ENCODE results near the gene BRME1.
A peak's percentile ranks its signal among the peaks of the same experiment; 100 is the strongest.
"Not testable (repeated sequence)": the region's sequence is repeated elsewhere in the genome, so short reads cannot be mapped to it uniquely, and the experiment has no call there.

Gene BRME1

DNA sequence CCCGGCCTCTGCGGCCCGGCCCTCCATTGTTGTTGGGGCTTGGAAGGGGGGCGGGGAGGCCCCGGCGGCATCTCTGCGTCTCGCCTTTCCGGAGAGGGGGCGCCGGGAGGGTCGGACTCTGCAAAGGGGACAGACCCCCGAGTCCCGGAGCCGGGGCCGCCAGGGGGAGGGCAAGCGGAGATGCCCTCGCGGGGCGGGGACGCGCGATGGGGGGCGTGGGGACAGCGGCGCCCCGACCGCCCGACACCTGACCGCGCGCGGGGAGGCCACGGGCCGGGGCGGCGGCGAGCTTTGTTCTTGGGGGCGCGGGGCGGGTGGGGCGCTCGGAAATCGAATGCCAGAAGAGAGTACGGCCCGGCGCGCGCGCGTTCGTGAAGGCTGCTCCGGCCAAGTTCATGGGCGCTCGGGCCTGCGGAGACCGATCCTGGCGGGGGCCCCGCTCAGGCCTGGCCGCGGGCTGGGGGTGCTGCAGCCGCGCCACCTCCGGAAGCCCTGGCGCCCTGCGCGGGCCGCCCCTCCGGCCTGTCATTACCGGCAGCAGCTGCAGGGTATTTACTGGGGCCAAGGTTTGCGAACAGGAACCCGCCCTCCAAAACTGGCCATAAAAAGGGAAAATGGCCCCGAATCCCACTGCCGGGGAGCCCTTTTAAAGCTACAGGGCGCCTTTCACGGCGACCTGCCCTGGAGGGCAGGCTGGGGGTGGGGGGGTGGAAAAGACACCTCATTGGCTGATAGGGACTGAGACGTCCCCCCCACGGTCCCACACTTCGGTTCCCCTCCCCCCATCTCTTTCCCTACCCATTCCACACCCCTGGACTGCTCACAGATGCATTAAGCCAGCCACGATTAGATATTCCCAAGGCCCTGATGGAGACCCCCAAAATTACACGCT, 40.1 kb downstream of the BRME1 start:
- DNase-seq (ENCODE audit: low read depth), result no peak

- no peak for DNase-seq (ENCODE audit: low read depth)
Measured at GRCh38 chr19:13864667-13865570, 41.0 kb downstream of the BRME1 start.

DNA sequence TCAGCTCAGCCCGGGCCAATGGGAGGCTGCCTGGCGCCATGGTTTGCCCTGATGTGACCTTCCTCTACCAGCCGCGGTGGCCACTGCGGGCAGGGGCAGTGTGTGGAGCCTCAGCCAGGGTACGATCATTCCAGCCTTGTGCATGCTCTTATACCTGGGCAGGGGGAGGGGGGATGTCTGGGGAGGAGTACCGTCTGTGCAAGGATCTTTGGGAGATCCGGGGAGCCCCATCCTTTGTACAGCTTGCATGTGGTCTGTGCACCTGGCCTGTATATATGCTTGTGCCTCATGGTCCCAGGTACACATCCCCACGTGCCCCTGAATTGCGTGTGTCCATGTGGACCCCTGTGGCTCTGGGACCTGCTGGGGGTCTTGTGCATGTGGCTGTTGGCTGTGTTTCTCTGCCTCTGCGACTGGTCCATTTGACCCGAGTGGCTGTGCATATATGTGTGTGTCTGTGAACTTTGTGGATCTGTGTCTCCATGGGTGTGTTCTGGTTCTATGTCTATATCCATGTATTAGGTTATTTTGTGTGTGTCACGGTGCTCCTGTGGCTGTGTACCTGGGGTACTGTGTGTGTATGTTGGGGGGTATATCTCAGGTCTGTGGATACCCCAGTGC, 41.8 kb downstream of the BRME1 start:
- DNase-seq (ENCODE audit: low read depth), result no peak

GRCh38 chr19:13861714-13862531, 44.0 kb downstream of the BRME1 start:
- peak; percentile 84 for DNase-seq (ENCODE audit: low read depth)

DNA sequence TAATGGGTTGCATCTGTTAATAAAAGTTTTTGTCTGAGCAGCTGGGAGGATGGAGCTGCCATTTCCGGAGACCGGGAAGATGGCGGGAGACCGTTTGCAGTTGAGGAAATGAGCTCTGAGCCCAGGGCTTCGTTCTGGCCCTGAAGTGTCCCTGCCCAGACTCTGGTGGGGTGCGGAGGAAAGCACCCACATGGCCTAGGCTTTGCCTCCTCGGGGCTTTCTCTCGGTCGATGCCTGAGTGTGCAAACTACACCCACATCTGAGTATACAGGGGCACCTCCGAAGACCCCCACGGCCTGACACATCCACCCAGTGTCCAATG, 44.6 kb downstream of the BRME1 start:
- peak; percentile 41 for DNase-seq (ENCODE audit: low read depth)

- no peak for DNase-seq (ENCODE audit: low read depth)
Measured at GRCh38 chr19:13860679-13861391, 45.1 kb downstream of the BRME1 start.

DNA sequence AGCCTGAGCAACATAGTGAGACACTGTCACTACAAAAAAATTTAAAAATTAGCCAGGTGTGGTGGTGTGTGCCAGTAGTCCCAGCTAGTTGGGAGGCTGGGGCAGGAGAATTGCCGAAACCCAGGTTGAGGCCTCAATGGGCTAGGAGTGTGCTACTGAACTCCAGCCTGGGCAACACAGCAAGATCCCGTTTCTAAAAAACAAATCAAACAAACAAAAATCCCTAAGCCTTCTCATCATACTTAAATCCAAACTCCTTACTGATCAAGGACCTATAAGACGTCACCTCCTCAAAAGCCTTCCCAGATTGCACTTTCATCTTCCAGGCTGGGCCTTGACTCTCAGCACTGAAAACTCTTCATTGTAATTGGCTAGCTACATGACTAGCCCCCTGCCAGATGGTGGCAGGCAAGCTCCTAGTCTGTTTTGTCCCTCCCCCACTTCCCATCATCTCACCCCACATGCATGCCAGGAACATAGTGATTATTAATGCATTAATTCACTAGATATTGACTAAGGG, 46.5 kb downstream of the BRME1 start:
- no peak for DNase-seq (ENCODE audit: low read depth)

GRCh38 chr19:13856497-13856896, 49.4 kb downstream of the BRME1 start:
- no peak for DNase-seq (ENCODE audit: low read depth)

DNA sequence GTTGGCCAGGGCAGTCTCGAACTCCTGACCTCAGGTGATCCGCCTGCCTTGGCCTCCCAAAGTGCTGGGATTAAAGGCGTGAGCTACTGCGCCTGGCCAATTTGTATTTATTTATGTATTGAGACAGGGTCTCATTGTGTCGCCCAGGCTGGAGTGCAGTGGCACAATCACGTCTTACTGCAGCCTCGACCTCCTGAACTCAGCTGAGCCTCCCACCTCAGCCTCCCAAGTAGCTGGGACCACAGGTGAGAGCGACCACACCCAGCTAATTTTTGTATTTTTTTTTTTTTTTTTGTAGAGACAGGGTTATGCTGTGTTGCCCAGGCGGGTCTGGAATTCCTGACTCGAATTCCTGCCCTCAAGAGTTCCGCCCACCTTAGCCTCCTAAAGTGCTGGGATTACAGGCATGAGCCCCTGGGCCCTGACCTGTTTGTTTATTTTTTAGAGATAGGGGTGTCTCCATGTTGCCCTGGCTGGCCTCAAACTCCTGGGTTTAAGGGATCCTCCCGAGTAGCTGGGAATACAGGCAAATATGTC, 53.7 kb downstream of the BRME1 start:
- DNase-seq (ENCODE audit: low read depth), result not testable (repeated sequence)

GRCh38 chr19:13851734-13852114, 54.2 kb downstream of the BRME1 start:
- DNase-seq (ENCODE audit: low read depth), result not testable (repeated sequence)

DNA sequence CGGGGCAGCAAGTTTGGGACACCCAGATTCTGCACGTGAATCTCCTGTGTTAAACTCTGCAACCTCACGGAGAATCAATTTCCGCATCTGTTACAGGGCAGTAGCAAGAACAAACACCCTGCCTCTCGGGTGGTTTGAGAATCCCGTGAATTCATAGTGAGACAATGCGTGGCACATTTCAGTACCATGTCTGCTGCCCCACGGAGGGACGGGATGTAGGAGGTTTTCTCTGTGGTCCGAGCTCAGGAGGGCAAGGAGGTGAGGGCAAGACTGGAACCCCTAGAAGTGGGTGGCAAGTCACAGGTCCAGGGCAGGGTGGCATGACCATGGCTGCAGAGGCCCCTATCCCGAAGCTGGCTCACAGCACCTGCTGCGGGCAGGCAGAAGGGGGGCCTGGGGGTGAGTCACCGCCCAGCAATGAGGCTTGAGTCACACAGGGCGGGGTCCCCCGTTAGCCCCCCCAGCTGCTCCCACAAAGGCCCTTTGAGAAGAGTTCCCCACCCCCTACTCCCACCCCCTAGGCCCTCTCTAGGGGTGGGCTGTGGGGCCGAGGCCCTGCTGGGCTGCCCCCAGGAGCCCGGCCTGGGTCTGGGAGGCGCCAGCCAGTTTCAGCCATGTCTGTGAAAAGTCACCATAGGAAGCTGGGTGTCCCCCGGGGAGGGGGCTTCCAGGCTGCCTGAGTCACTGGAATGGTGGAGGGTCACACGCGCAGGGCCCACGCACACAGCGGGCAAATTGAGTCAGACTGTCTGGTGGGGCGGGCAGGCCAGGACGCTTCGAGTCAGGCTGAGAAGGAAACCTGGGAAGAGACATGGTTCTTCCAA, 54.8 kb downstream of the BRME1 start:
- peak; percentile 61 for DNase-seq (ENCODE audit: low read depth)

DNA sequence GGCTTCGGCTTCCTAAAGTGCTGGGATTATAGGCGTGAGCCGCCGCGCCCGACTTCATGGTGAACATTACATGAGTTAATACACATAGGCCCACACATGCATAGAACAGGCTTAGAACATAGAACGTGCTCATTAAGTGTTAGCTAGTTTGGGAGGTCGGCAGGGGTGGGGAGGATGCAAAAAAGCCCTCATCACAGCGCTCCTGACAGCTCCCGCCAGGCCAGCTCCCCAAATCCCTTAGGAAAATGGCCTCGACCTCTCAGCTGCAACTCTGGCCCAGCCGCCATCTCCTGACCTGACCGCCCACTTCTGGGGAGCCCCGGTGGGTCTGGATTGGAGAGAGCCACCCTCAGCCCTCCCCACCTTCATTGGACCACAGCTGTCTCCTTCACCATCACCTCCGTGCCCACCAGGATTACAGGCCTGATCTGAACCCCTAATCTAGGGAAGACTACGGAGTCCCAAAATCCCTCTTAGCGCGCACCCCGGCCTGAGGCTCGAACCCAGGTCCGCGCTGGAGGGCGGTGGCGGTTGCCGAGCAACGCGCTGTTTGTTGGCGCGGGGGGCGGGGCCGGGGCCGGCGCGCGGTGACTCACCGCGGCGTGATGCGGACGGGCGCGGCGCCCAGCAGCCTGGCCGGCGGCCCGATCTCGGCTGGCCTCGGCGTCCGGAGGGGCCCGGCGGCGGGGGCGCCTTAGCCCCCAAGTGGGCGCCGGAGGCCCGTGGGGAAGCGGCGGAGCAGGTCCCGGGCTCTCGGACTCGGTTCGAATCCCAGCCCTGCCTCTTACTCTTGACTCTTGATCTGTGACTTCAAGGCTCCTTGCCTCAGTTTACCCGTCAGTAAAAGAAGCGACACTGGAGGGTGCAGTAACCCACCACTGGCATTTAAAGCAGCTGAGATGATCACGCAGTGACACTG, 55.7 kb downstream of the BRME1 start:
- no peak for DNase-seq (ENCODE audit: low read depth)

DNA sequence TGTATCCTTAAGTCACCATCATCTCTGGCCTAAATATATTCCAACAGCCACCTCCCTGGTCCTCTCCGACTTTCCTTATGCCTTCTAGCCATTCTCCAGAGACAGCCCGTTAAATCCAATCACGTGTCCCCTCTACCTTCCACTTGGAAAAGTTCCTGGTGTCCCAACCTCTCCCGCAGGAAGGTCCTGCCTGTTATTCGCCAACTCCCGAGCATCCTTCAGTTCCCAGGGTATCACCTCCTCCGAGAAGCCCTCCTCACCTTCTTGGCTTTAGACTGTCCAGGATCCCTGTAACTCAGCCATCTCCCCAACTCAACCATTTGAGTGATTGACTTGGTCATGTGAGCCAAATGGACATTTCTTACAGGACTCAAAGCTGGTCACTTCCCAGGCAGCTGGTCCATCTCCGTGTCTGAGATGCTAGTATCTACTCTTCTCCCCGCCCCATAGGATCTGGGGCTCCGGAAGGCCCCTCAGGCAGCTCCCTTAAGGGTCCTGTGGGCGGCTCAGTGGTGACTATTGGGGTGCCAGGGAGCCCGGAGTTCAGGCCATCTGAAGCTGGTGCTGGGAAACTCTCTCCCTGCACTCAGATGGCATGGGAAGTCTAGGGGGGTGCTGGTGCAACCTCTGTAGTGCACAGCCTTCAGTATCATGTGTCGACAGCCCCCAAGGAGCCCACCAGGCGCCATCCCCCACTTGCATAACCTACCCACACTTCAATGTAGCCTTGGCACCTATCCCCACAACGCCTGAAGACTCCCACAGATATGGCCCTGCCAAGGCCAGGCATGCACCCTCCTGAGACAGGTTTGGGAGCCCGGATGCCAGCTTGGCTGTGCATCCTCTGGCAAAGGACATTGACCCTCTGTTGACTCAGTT, 56.9 kb downstream of the BRME1 start:
- DNase-seq (ENCODE audit: low read depth), result no peak

GRCh38 chr19:13848340-13848677, 57.6 kb downstream of the BRME1 start:
- no peak for DNase-seq (ENCODE audit: low read depth)

GRCh38 chr19:13847407-13848339, 58.2 kb downstream of the BRME1 start:
- peak; percentile 68 for DNase-seq (ENCODE audit: low read depth)

DNA sequence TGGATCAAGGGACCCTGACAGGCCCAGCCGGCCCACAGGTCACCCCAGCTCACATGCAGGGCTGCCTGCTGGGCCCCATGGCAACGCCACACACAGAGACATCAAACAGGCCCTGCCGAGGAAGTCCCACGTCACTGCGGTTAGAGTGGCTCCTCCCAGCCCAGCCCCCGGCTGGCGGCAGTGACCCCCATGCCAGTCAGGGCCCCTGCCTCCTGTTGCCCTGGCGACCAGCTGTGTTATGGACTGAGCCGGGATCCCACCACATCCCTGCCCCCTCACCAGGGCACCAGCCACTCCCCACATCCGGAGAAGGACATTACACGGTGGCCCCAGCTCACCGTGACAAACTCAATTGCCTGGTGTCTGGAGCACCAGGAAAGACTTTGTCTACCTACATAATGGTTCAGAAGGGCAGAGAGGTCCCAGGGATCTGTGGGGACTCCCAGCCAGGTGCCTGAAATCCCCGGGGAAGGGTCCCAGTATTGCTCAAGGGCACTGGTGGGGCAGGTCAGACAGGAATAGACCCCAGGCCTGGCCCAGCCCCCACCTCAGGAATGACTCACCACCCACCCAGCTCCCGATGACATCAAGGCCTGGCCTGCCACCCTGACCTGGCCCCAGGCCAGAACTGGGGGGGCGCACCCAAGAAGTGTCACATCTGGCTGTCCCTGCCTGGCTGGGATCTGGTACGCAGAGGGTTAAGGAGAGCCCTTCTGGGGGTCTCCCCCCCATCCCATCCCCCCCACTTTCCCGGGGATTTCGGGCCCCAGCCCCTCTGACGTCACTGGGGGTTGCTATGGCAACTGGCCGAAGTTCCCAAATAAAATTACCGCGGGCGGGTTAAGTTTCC, 59.1 kb downstream of the BRME1 start:
- peak; percentile 92 for DNase-seq (ENCODE audit: low read depth)

All from activated gamma-delta T cell treated with anti-CD3 and anti-CD28 coated beads, Interleukin-2, amount 50 U/mL, for 16 hours (primary cell).